ENCODE measurements around the gene POLR2E. TPM values are rescaled to one million over a fixed set of nuclear protein-coding genes. Genes with fewer than 3 reads are reported as not detected.

POLR2E gene
- total RNA-seq, 1 experiment from 2014 or later = 281 TPM

- DNase-seq (ENCODE audit: low read depth, low spot score) (no peak), ATAC-seq (no peak)
- intact Hi-C loops (cut with micrococcal nuclease) = no loop called here
- peak overlapping the region; percentile 66; the same call in 1 of the 2 replicates for H3K27ac ChIP-seq (ENCODE audit: low read depth, low read length)
- no TSS peak for BruUV-seq (replicated peaks)
- no peaks in the 10 kb centered on the region for H3K79me2 ChIP-seq (ENCODE audit: insufficient read depth, low read length)
- H3K9ac ChIP-seq (ENCODE audit: low read length) = no peak overlapping the region
- ChIA-PET CTCF (interaction anchor here (1.5 kb wide), 1 partner anchor 162 kb away, joined by 5 read pairs; no protein-coding TSS in a partner anchor), RAD21 (ENCODE audit: low non-redundant PET in 1 of 2, low total read pairs in 2 of 2, uncharacterized antibody in 2 of 2, unreplicated experiment in 2 of 2) (interaction anchor here in 1 of 2 experiments (0.5 to 0.6 kb wide), 2 partner anchors 9 to 162 kb away, joined by 3 to 5 read pairs; no protein-coding TSS in a partner anchor), POLR2A (interaction anchor here (0.6 to 1.8 kb wide), 6 partner anchors 14 to 187 kb away, joined by 4 to 17 read pairs (median 6); partner anchors contain the start of genes ARHGAP45, CIRBP, CNN2 and GPX4)
- TF ChIP-seq RAD21 (IDR thresholded peaks at IDR 0.05; ENCODE audit: low read depth) = no peak
- no peak for TF ChIP-seq TCF7L2 (IDR thresholded peaks at IDR 0.05; ENCODE audit: borderline replicate concordance, extremely low read depth, insufficient read depth, insufficient read length)
- TF ChIP-seq, protein P1, sequence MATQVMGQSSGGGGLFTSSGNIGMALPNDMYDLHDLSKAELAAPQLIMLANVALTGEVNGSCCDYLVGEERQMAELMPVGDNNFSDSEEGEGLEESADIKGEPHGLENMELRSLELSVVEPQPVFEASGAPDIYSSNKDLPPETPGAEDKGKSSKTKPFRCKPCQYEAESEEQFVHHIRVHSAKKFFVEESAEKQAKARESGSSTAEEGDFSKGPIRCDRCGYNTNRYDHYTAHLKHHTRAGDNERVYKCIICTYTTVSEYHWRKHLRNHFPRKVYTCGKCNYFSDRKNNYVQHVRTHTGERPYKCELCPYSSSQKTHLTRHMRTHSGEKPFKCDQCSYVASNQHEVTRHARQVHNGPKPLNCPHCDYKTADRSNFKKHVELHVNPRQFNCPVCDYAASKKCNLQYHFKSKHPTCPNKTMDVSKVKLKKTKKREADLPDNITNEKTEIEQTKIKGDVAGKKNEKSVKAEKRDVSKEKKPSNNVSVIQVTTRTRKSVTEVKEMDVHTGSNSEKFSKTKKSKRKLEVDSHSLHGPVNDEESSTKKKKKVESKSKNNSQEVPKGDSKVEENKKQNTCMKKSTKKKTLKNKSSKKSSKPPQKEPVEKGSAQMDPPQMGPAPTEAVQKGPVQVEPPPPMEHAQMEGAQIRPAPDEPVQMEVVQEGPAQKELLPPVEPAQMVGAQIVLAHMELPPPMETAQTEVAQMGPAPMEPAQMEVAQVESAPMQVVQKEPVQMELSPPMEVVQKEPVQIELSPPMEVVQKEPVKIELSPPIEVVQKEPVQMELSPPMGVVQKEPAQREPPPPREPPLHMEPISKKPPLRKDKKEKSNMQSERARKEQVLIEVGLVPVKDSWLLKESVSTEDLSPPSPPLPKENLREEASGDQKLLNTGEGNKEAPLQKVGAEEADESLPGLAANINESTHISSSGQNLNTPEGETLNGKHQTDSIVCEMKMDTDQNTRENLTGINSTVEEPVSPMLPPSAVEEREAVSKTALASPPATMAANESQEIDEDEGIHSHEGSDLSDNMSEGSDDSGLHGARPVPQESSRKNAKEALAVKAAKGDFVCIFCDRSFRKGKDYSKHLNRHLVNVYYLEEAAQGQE (IDR thresholded peaks at IDR 0.05; ENCODE audit: low read depth) = no peak
- TF ChIP-seq EGR1 (IDR thresholded peaks at IDR 0.05; ENCODE audit: low read depth) = no peak
- TF ChIP-seq POLR2A (IDR thresholded peaks at IDR 0.05; ENCODE audit: borderline replicate concordance, extremely low read depth, insufficient read depth, insufficient read length) = no peak
- TF ChIP-seq EZH2 (IDR thresholded peaks at IDR 0.05) = no peak
- TF ChIP-seq ELF1 (IDR thresholded peaks at IDR 0.05; ENCODE audit: borderline replicate concordance, low read depth) = no peak
- TF ChIP-seq EZH2phosphoT487 (IDR thresholded peaks at IDR 0.05; ENCODE audit: borderline replicate concordance) = no peak
- no peak for TF ChIP-seq CEBPB (IDR thresholded peaks at IDR 0.05; ENCODE audit: low read depth)
- no peak for TF ChIP-seq JUND (IDR thresholded peaks at IDR 0.05)
- TF ChIP-seq ZNF274 (IDR thresholded peaks at IDR 0.05; ENCODE audit: low read depth, low read length) = no peak
- H3K4me2 ChIP-seq (ENCODE audit: low read length) = peak overlapping the region; percentile 35; the same call in 1 of the 2 replicates
- H4K20me1 ChIP-seq (ENCODE audit: insufficient read depth) = no peaks in the 10 kb centered on the region
- no peak overlapping the region for H2AFZ ChIP-seq (ENCODE audit: low read depth, low read length, poor library complexity, severe bottlenecking)
- H3K9me3 ChIP-seq (ENCODE audit: control insufficient read depth in 1 of 2, insufficient read depth in 1 of 2, low read depth in 1 of 2, low read length in 2 of 2) = no peaks in the 10 kb centered on the region
- no peaks in the 10 kb centered on the region for H3K9me2 ChIP-seq (ENCODE audit: insufficient read depth)
- peaks cover 4 to 18% of the 10 kb centered on the region in 2 experiments for H3K4me1 ChIP-seq (ENCODE audit: control insufficient read depth in 1 of 2, insufficient read depth in 2 of 2, low read length in 2 of 2)
- no peaks in the 10 kb centered on the region for H3K27me3 ChIP-seq (ENCODE audit: insufficient read depth, low read length)
- peaks cover 0 to 9% of the 10 kb centered on the region in 2 experiments; a peak in 3 of 4 replicates for H3K36me3 ChIP-seq (ENCODE audit: control insufficient read depth in 1 of 2, insufficient read depth in 2 of 2, low read length in 2 of 2)
- no peak overlapping the region; a peak in 1 of 4 replicates for H3K4me3 ChIP-seq (replicated peaks in 1 of 2; ENCODE audit: low read depth in 1 of 2, low read length in 2 of 2)
These were observed 13.6 kb downstream of the POLR2E start for GRCh38 chr19:1081301-1082164.
